Effector memory CD4-positive, alpha-beta T cell (primary cell): ENCODE measurements around the gene DOK3.

ENCODE experiments used
- DNase-seq, 3 donors: peaks; one replicate each; pipeline ENCODE4 v3.0.0-alpha.2; 2020
- H3K27ac ChIP-seq: 2 replicates; pipeline ENCODE4 v1.7.0; 2013; ENCODE audit warnings: mild to moderate bottlenecking, low read length, moderate library complexity; ENCODE audit not compliant: insufficient read depth, poor library complexity, severe bottlenecking
- H3K27me3 ChIP-seq: replicated peaks from 2 replicates; pipeline ENCODE4 v1.7.0; 2013; ENCODE audit warnings: mild to moderate bottlenecking, low read length; ENCODE audit not compliant: insufficient read depth, control insufficient read depth, poor library complexity, severe bottlenecking
- H3K36me3 ChIP-seq: 2 replicates; pipeline ENCODE4 v1.7.0; 2013; ENCODE audit warnings: mild to moderate bottlenecking, low read length, moderate library complexity; ENCODE audit not compliant: control insufficient read depth, insufficient read depth
- H3K4me1 ChIP-seq: 2 replicates; pipeline ENCODE4 v1.7.0; 2013; ENCODE audit warnings: low read length, mild to moderate bottlenecking; ENCODE audit not compliant: control insufficient read depth, insufficient read depth, poor library complexity, severe bottlenecking
- H3K4me3 ChIP-seq: 2 replicates; pipeline ENCODE4 v1.7.0; 2013; ENCODE audit warnings: low read length, low read depth, mild to moderate bottlenecking; ENCODE audit not compliant: insufficient read depth, poor library complexity, severe bottlenecking
- H3K9me3 ChIP-seq: 2 replicates; pipeline ENCODE4 v1.7.0; 2013; ENCODE audit warnings: mild to moderate bottlenecking, low read length, moderate library complexity; ENCODE audit not compliant: control insufficient read depth
- total RNA-seq, 3 donors: gene quantifications; one replicate each; lab custom pipeline; 2026; lab: John Stamatoyannopoulos, UW

DOK3 gene
- total RNA-seq = 0.17 to 2.1 (median 0.78) reads per million in 3 donors

- Histone ChIP-seq H3K27me3 (no peaks in the 10 kb centered on the region), H3K4me3 (no peak within 1 kb of the TSS), H3K27ac (no peak within 1 kb of the TSS), H3K9me3 (no peaks in the 10 kb centered on the region), H3K36me3 (peaks cover 42% of the 10 kb centered on the region), H3K4me1 (no peaks in the 10 kb centered on the region)
- no peak for DNase-seq
Observed at GRCh38 chr5:177509381-177509951, at the start of gene DOK3. Gene DOK3, minus strand, starts transcription at chr5:177509826. Its CDS starts 286 bp downstream, at chr5:177509540.

- Histone ChIP-seq H3K4me3 (no peak overlapping the region), H3K27me3 (no peaks in the 10 kb centered on the region), H3K36me3 (no peaks in the 10 kb centered on the region), H3K4me1 (peaks cover 19% of the 10 kb centered on the region), H3K27ac (no peak overlapping the region), H3K9me3 (no peaks in the 10 kb centered on the region)
- no peak for DNase-seq
Observed at GRCh38 chr5:177557796-177558195, 48.2 kb upstream of the DOK3 start.

- peaks cover 23% of the 10 kb centered on the region for H3K4me1 ChIP-seq
- H3K27me3 ChIP-seq = no peaks in the 10 kb centered on the region
- no peaks in the 10 kb centered on the region for H3K36me3 ChIP-seq
- H3K9me3 ChIP-seq = no peaks in the 10 kb centered on the region
- H3K27ac ChIP-seq = no peak overlapping the region
- DNase-seq = peak in 1 of 3 donors; percentile 9
- no peak overlapping the region for H3K4me3 ChIP-seq
Observed at GRCh38 chr5:177557041-177557647, 47.5 kb upstream of the DOK3 start.

- Histone ChIP-seq H3K36me3 (peaks cover 7% of the 10 kb centered on the region), H3K27me3 (no peaks in the 10 kb centered on the region), H3K27ac (no peak overlapping the region), H3K4me1 (peaks cover 23% of the 10 kb centered on the region), H3K4me3 (no peak overlapping the region), H3K9me3 (no peaks in the 10 kb centered on the region)
- DNase-seq = no peak
Observed at GRCh38 chr5:177555665-177556064, 46.0 kb upstream of the DOK3 start.

- no peak for DNase-seq
- Histone ChIP-seq H3K4me3 (no peak overlapping the region), H3K36me3 (peaks cover 9% of the 10 kb centered on the region), H3K27ac (no peak overlapping the region), H3K9me3 (no peaks in the 10 kb centered on the region), H3K27me3 (no peaks in the 10 kb centered on the region), H3K4me1 (peaks cover 23% of the 10 kb centered on the region)
Observed at GRCh38 chr5:177555228-177555627, 45.6 kb upstream of the DOK3 start.

- Histone ChIP-seq H3K36me3 (peaks cover 9% of the 10 kb centered on the region), H3K9me3 (no peaks in the 10 kb centered on the region), H3K4me3 (peak within 1 kb of the TSS; percentile 77), H3K4me1 (peaks cover 23% of the 10 kb centered on the region), H3K27me3 (no peaks in the 10 kb centered on the region), H3K27ac (peak within 1 kb of the TSS; percentile 65)
- peak; percentile 87 to 93 (median 91) for DNase-seq
Observed at GRCh38 chr5:177554474-177555111, 45.0 kb upstream of the DOK3 start, which contains the start of gene FAM193B. Gene FAM193B, minus strand, starts transcription at chr5:177554563. Its CDS starts 105 bp downstream, at chr5:177554458.

GRCh38 chr5:177553671-177554429 lies 44.2 kb upstream of the DOK3 start:
- no peaks in the 10 kb centered on the region for H3K27me3 ChIP-seq
- no peak for DNase-seq

GRCh38 chr5:177552839-177553455 lies 43.3 kb upstream of the DOK3 start:
- no peak overlapping the region for H3K27ac ChIP-seq
- H3K4me1 ChIP-seq = peaks cover 23% of the 10 kb centered on the region
- DNase-seq = no peak
- H3K9me3 ChIP-seq = no peaks in the 10 kb centered on the region
- peak overlapping the region; percentile 77 for H3K4me3 ChIP-seq
- peaks cover 10% of the 10 kb centered on the region for H3K36me3 ChIP-seq
- H3K27me3 ChIP-seq = no peaks in the 10 kb centered on the region

More at GRCh38 chr5:177553671-177554429, 44.2 kb upstream of the DOK3 start:
- Histone ChIP-seq H3K9me3 (no peaks in the 10 kb centered on the region), H3K36me3 (peaks cover 9% of the 10 kb centered on the region), H3K4me1 (peaks cover 23% of the 10 kb centered on the region), H3K4me3 (peak overlapping the region; percentile 77), H3K27ac (peak overlapping the region; percentile 65)

GRCh38 chr5:177550122-177550521 lies 40.5 kb upstream of the DOK3 start:
- H3K27me3 ChIP-seq = no peaks in the 10 kb centered on the region

More at GRCh38 chr5:177550122-177550521, 40.5 kb upstream of the DOK3 start:
- Histone ChIP-seq H3K4me3 (no peak overlapping the region), H3K27ac (no peak overlapping the region), H3K4me1 (peaks cover 15% of the 10 kb centered on the region), H3K36me3 (peaks cover 14% of the 10 kb centered on the region), H3K9me3 (no peaks in the 10 kb centered on the region)
- DNase-seq = no peak
